HEK293 (cell line): ENCODE measurements around the gene KRT82.

Experiments used
- HOXD13 ChIP-seq: sonication (generic); formaldehyde crosslinking; IDR thresholded peaks from 2 replicates; pipeline ENCODE4 v1.8.0; 2022; ENCODE audit warnings: missing genetic modification reagents, borderline replicate concordance
- KLF10 ChIP-seq: fragments of 450-650 bp; IDR thresholded peaks from 2 replicates; pipeline ENCODE4 v1.5.1; 2018; ENCODE audit warnings: missing biosample characterization, mild to moderate bottlenecking, missing genetic modification characterization
- ZBTB21 ChIP-seq: fragments of 450-650 bp; formaldehyde crosslinking; IDR thresholded peaks from 2 replicates; pipeline ENCODE4 v1.5.1; 2017; ENCODE audit warnings: missing biosample characterization, missing genetic modification characterization
- ZIC2 ChIP-seq: fragments of 450-650 bp; formaldehyde crosslinking; IDR thresholded peaks from 2 replicates; pipeline ENCODE4 v1.5.1; 2016; ENCODE audit warnings: missing biosample characterization, missing genetic modification characterization
- ZNF184 ChIP-seq: fragments of 450-650 bp; IDR thresholded peaks from 2 replicates; pipeline ENCODE4 v1.5.1; 2018; ENCODE audit warnings: missing biosample characterization, mild to moderate bottlenecking, missing genetic modification characterization
- ZNF266 ChIP-seq: fragments of 450-650 bp; formaldehyde crosslinking; IDR thresholded peaks from 2 replicates; pipeline ENCODE4 v1.5.1; 2016; ENCODE audit warnings: missing biosample characterization, missing genetic modification characterization, low read depth
- ZNF302 ChIP-seq: fragments of 450-650 bp; formaldehyde crosslinking; IDR thresholded peaks from 2 replicates; pipeline ENCODE4 v1.5.1; 2016; ENCODE audit warnings: missing biosample characterization, missing genetic modification characterization, low read depth
- ZNF341 ChIP-seq: fragments of 450-650 bp; formaldehyde crosslinking; IDR thresholded peaks from 2 replicates; pipeline ENCODE4; 2016; ENCODE audit warnings: low read depth, missing biosample characterization, missing genetic modification characterization
- ZNF398 ChIP-seq: fragments of 450-650 bp; formaldehyde crosslinking; IDR thresholded peaks from 2 replicates; pipeline ENCODE4 v1.5.1; 2017; ENCODE audit warnings: missing biosample characterization, missing genetic modification characterization
- ZNF426 ChIP-seq: fragments of 450-650 bp; formaldehyde crosslinking; IDR thresholded peaks from 2 replicates; pipeline ENCODE4 v1.5.1; 2017; ENCODE audit warnings: missing biosample characterization, missing genetic modification characterization, mild to moderate bottlenecking, inconsistent platforms, moderate library complexity
- ZNF488 ChIP-seq: fragments of 450-650 bp; formaldehyde crosslinking; IDR thresholded peaks from 2 replicates; pipeline ENCODE4 v1.5.1; 2016; ENCODE audit warnings: missing biosample characterization, missing genetic modification characterization
- ZNF518A ChIP-seq: fragments of 450-650 bp; formaldehyde crosslinking; conservative IDR thresholded peaks from 2 replicates; pipeline ENCODE4 v1.5.1; 2016; ENCODE audit warnings: low read depth, missing biosample characterization, missing genetic modification characterization
- ZNF548 ChIP-seq: fragments of 450-650 bp; formaldehyde crosslinking; IDR thresholded peaks from 2 replicates; pipeline ENCODE4 v1.5.1; 2016; ENCODE audit warnings: missing biosample characterization, missing genetic modification characterization
- ZNF561 ChIP-seq: fragments of 450-650 bp; IDR thresholded peaks from 2 replicates; pipeline ENCODE4 v1.5.1; 2018; ENCODE audit warnings: missing biosample characterization, missing genetic modification characterization, borderline replicate concordance
- ZNF621 ChIP-seq: fragments of 450-650 bp; formaldehyde crosslinking; IDR thresholded peaks from 2 replicates; pipeline ENCODE4 v1.5.1; 2017; ENCODE audit warnings: missing biosample characterization, missing genetic modification characterization
- ZNF629 ChIP-seq: fragments of 450-650 bp; formaldehyde crosslinking; IDR thresholded peaks from 2 replicates; pipeline ENCODE4 v1.5.1; 2017; ENCODE audit warnings: missing biosample characterization, missing genetic modification characterization
- ZNF677 ChIP-seq: fragments of 450-650 bp; IDR thresholded peaks from 2 replicates; pipeline ENCODE4 v1.5.0; 2018; ENCODE audit warnings: missing biosample characterization, mild to moderate bottlenecking, missing genetic modification characterization, moderate library complexity
- ZNF692 ChIP-seq: fragments of 450-650 bp; formaldehyde crosslinking; IDR thresholded peaks from 2 replicates; pipeline ENCODE4 v1.5.1; 2016; ENCODE audit warnings: missing biosample characterization, missing genetic modification characterization
- ZNF701 ChIP-seq: fragments of 450-650 bp; formaldehyde crosslinking; IDR thresholded peaks from 2 replicates; pipeline ENCODE4 v1.5.1; 2016; ENCODE audit warnings: missing biosample characterization, missing genetic modification characterization
- ZSCAN18 ChIP-seq: fragments of 450-650 bp; formaldehyde crosslinking; IDR thresholded peaks from 2 replicates; pipeline ENCODE4 v1.5.1; 2016; ENCODE audit warnings: missing biosample characterization, missing genetic modification characterization
- ZSCAN23 ChIP-seq: fragments of 450-650 bp; formaldehyde crosslinking; IDR thresholded peaks from 2 replicates; pipeline ENCODE4 v1.5.1; 2016; ENCODE audit warnings: missing biosample characterization, missing genetic modification characterization
- TF ChIP-seq, protein P1 (sequence below): fragments of 450-650 bp; formaldehyde crosslinking; IDR thresholded peaks from 2 replicates; pipeline ENCODE4 v1.5.1; 2016; ENCODE audit warnings: missing biosample characterization, missing genetic modification characterization
- TF ChIP-seq, protein P2 (sequence below): fragments of 450-650 bp; formaldehyde crosslinking; IDR thresholded peaks from 2 replicates; pipeline ENCODE4 v1.5.1; 2016; ENCODE audit warnings: missing biosample characterization, missing genetic modification characterization

The KRT82 gene

GRCh38 chr12:52442600-52443061, 36.5 kb upstream of the KRT82 start (continued):
- TF ChIP-seq ZNF518A = no peak
- no peak for TF ChIP-seq ZBTB21 (tag by site-specific recombination)
- peak; percentile 22; the same call in 1 of the 2 replicates for TF ChIP-seq ZNF692 (tag by site-specific recombination)
- TF ChIP-seq ZNF266 (tag by site-specific recombination) = no peak
- no peak for TF ChIP-seq ZNF488
- no peak for TF ChIP-seq ZSCAN23
- TF ChIP-seq, protein P1, sequence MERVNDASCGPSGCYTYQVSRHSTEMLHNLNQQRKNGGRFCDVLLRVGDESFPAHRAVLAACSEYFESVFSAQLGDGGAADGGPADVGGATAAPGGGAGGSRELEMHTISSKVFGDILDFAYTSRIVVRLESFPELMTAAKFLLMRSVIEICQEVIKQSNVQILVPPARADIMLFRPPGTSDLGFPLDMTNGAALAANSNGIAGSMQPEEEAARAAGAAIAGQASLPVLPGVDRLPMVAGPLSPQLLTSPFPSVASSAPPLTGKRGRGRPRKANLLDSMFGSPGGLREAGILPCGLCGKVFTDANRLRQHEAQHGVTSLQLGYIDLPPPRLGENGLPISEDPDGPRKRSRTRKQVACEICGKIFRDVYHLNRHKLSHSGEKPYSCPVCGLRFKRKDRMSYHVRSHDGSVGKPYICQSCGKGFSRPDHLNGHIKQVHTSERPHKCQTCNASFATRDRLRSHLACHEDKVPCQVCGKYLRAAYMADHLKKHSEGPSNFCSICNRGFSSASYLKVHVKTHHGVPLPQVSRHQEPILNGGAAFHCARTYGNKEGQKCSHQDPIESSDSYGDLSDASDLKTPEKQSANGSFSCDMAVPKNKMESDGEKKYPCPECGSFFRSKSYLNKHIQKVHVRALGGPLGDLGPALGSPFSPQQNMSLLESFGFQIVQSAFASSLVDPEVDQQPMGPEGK (tag by site-specific recombination) = 0 out of 2 replicates have a peak, but pooled peaks have one; percentile 25
- TF ChIP-seq, protein P2, sequence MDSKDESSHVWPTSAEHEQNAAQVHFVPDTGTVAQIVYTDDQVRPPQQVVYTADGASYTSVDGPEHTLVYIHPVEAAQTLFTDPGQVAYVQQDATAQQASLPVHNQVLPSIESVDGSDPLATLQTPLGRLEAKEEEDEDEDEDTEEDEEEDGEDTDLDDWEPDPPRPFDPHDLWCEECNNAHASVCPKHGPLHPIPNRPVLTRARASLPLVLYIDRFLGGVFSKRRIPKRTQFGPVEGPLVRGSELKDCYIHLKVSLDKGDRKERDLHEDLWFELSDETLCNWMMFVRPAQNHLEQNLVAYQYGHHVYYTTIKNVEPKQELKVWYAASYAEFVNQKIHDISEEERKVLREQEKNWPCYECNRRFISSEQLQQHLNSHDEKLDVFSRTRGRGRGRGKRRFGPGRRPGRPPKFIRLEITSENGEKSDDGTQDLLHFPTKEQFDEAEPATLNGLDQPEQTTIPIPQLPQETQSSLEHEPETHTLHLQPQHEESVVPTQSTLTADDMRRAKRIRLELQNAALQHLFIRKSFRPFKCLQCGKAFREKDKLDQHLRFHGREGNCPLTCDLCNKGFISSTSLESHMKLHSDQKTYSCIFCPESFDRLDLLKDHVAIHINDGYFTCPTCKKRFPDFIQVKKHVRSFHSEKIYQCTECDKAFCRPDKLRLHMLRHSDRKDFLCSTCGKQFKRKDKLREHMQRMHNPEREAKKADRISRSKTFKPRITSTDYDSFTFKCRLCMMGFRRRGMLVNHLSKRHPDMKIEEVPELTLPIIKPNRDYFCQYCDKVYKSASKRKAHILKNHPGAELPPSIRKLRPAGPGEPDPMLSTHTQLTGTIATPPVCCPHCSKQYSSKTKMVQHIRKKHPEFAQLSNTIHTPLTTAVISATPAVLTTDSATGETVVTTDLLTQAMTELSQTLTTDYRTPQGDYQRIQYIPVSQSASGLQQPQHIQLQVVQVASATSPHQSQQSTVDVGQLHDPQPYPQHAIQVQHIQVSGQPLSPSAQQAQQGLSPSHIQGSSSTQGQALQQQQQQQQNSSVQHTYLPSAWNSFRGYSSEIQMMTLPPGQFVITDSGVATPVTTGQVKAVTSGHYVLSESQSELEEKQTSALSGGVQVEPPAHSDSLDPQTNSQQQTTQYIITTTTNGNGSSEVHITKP (tag by site-specific recombination) = peak; percentile 42; the same call in 1 of the 2 replicates
- no peak for TF ChIP-seq ZNF677 (tag by site-specific recombination)
- peak; percentile 74 for TF ChIP-seq ZNF341 (tag by site-specific recombination)
- no peak for TF ChIP-seq ZNF561
- no peak for TF ChIP-seq ZNF548 (tag by site-specific recombination)
- no peak for TF ChIP-seq ZSCAN18
- no peak for TF ChIP-seq ZNF426 (tag by site-specific recombination)
- no peak for TF ChIP-seq KLF10 (tag by site-specific recombination)
- TF ChIP-seq ZIC2 (tag by site-specific recombination) = peak; percentile 31; the same call in 1 of the 2 replicates
- TF ChIP-seq ZNF398 = peak; percentile 65
- no peak for TF ChIP-seq ZNF621 (tag by site-specific recombination)
- TF ChIP-seq ZNF701 (tag by site-specific recombination) = no peak
- TF ChIP-seq HOXD13 (CRISPR knock-in tag) = no peak
- TF ChIP-seq ZNF184 = no peak
- TF ChIP-seq ZNF629 = no peak
- TF ChIP-seq ZNF302 (tag by site-specific recombination) = no peak
